CD14-positive monocyte (primary cell): ENCODE data around the gene NUP188. TPM values are rescaled to one million over a fixed set of nuclear protein-coding genes. Genes with fewer than 3 reads are reported as not detected.

Experiments
- DNase-seq, 3 donors: peaks; one replicate each; pipeline ENCODE4 v3.0.0-alpha.2; 2011 to 2022
- H2AFZ ChIP-seq: 2 replicates; pipeline ENCODE4 v1.6.0; 2012; ENCODE audit warnings: mild to moderate bottlenecking, low read depth, low read length, inconsistent platforms; ENCODE audit not compliant: insufficient read depth, poor library complexity, severe bottlenecking
- H3K27ac ChIP-seq, 2 donors: 1 replicate in 1 of 2; 2 replicates in 1 of 2; pipeline ENCODE4 v1.5.1; 2012 to 2013; ENCODE audit warnings: low read length in 2 of 2, control low read depth in 1 of 2, inconsistent platforms in 1 of 2, low read depth in 1 of 2, mild to moderate bottlenecking in 1 of 2
- H3K27me3 ChIP-seq, 2 donors: one replicate each; pipeline versions ENCODE4 v1.6.0 to v1.6.1; 2011 to 2013; ENCODE audit warnings: low read length in 2 of 2; ENCODE audit not compliant: control insufficient read depth in 2 of 2, insufficient read depth in 2 of 2
- H3K36me3 ChIP-seq, 2 donors: replicated peaks in 1 of 2; 1 replicate in 1 of 2; 2 replicates in 1 of 2; pipeline versions ENCODE4 v1.5.1 to v1.6.1; 2012 to 2013; ENCODE audit warnings: low read length in 2 of 2, control low read depth in 1 of 2, inconsistent platforms in 1 of 2, mild to moderate bottlenecking in 1 of 2; ENCODE audit not compliant: insufficient read depth in 2 of 2, control insufficient read depth in 1 of 2
- H3K4me1 ChIP-seq, 2 donors: 1 replicate in 1 of 2; 2 replicates in 1 of 2; pipeline versions ENCODE4 v1.5.1 to v1.6.1; 2012 to 2013; ENCODE audit warnings: low read length in 2 of 2, control low read depth in 1 of 2, inconsistent platforms in 1 of 2, mild to moderate bottlenecking in 1 of 2, moderate library complexity in 1 of 2; ENCODE audit not compliant: insufficient read depth in 2 of 2, control insufficient read depth in 1 of 2
- H3K4me2 ChIP-seq: replicated peaks from 2 replicates; pipeline ENCODE3; 2012; ENCODE audit warnings: low read length, moderate library complexity, mild to moderate bottlenecking; ENCODE audit not compliant: poor library complexity, severe bottlenecking; ENCODE audit errors: extremely low read depth
- H3K4me3 ChIP-seq, 3 experiments: fragments of 200-600 bp in 1 of 3; sonication (generic) in 1 of 3; replicated peaks in 1 of 3; 1 replicate in 2 of 3; 2 replicates in 1 of 3; pipeline ENCODE4 v1.5.1; 2011 to 2013; ENCODE audit warnings: low read length in 3 of 3, mild to moderate bottlenecking in 3 of 3, control low read depth in 2 of 3, low read depth in 2 of 3, inconsistent platforms in 1 of 3, moderate library complexity in 1 of 3
- H3K79me2 ChIP-seq: 2 replicates; pipeline ENCODE4 v1.6.0; 2012; ENCODE audit warnings: mild to moderate bottlenecking, control low read depth, inconsistent platforms, low read length, moderate library complexity; ENCODE audit not compliant: insufficient read depth
- H3K9ac ChIP-seq: 2 replicates; pipeline ENCODE4 v1.6.0; 2017; ENCODE audit warnings: low read length, mild to moderate bottlenecking; ENCODE audit not compliant: insufficient read depth, poor library complexity, severe bottlenecking
- H3K9me3 ChIP-seq, 2 donors: replicated peaks in 1 of 2; 1 replicate in 1 of 2; 2 replicates in 1 of 2; pipeline versions ENCODE4 v1.5.1 to v1.6.1; 2012 to 2013; ENCODE audit warnings: low read length in 2 of 2, control low read depth in 1 of 2; ENCODE audit not compliant: control insufficient read depth in 1 of 2, insufficient read depth in 1 of 2
- H4K20me1 ChIP-seq: 2 replicates; pipeline ENCODE4 v1.6.0; 2012; ENCODE audit warnings: mild to moderate bottlenecking, low read length, control low read depth, moderate library complexity; ENCODE audit not compliant: insufficient read depth
- H3K27ac Mint-ChIP-seq, 7 donors: one replicate each; pipeline ENCODE4 v1.8.0; 2020; ENCODE audit warnings: mild to moderate bottlenecking in 7 of 7, mixed read lengths in 7 of 7, moderate library complexity in 6 of 7, inconsistent platforms in 2 of 7
- H3K27me3 Mint-ChIP-seq, 3 donors: one replicate each; pipeline ENCODE4 v1.8.0; 2021 to 2022; ENCODE audit warnings: low read depth in 3 of 3, mild to moderate bottlenecking in 3 of 3, mixed read lengths in 3 of 3, moderate library complexity in 3 of 3, inconsistent platforms in 1 of 3
- H3K36me3 Mint-ChIP-seq, 2 donors: one replicate each; pipeline ENCODE4 v1.8.0; 2020; ENCODE audit warnings: mixed read lengths in 2 of 2, inconsistent platforms in 1 of 2, mild to moderate bottlenecking in 1 of 2
- H3K4me1 Mint-ChIP-seq: one replicate; pipeline ENCODE4 v1.8.0; 2020; ENCODE audit warnings: mild to moderate bottlenecking, mixed read lengths
- H3K4me3 Mint-ChIP-seq, 2 donors: one replicate each; pipeline ENCODE4 v1.8.0; 2020; ENCODE audit warnings: mild to moderate bottlenecking in 2 of 2, mixed read lengths in 2 of 2, moderate library complexity in 1 of 2
- H3K9me3 Mint-ChIP-seq, 7 donors: one replicate each; pipeline ENCODE4 v1.8.0; 2020 to 2022; ENCODE audit warnings: mixed read lengths in 7 of 7, mild to moderate bottlenecking in 6 of 7, moderate library complexity in 6 of 7, inconsistent platforms in 2 of 7
- WGBS: methylation state at CpG from one replicate; pipeline ENCODE4 v1.1.5; 2013; ENCODE audit warnings: missing lambda C conversion rate; ENCODE audit not compliant: insufficient coverage; 5-methylcytosine and 5-hydroxymethylcytosine counted together
- intact Hi-C, 2 donors: fragments of 100-400 bp; cut with micrococcal nuclease; formaldehyde crosslinking; loops; one replicate each; pipeline versions ENCODE4 v1.15.0 to v1.15.1; 2023
- polyA plus RNA-seq, 3 donors: library from polyadenylated mRNA; depleted of rRNA in 1 of 3; unstranded in 2 of 3; stranded (reverse) in 1 of 3; fragments of 300-500 nt in 2 of 3; fragments of >200 nt in 1 of 3; fragmentation: Illumina TruSeq in 2 of 3; gene quantifications; 1 replicate in 2 of 3; 2 replicates in 1 of 3; pipeline ENCODE4 v1.2.3, GENCODE V29; 2012 to 2021
- TF ChIP-seq, protein P1 (sequence below): fragments of 200-600 bp; IDR thresholded peaks from one replicate; pipeline ENCODE4 v1.8.0; 2022; ENCODE audit warnings: antibody characterized with exemption, mild to moderate bottlenecking

The NUP188 gene
- polyA plus RNA-seq, 3 donors: 10.5 to 28.2 (median 17.2) TPM

GRCh38 chr9:129028192-129028966, 80.9 kb downstream of the NUP188 start, which contains the start of gene SH3GLB2:
Gene SH3GLB2 (minus strand): TSS chr9:129028331. CDS start chr9:129028154, 177 bp downstream.
- H3K36me3 ChIP-seq: no peaks in the 10 kb centered on the region
- Mint-ChIP-seq H3K27ac (peak within 1 kb of the TSS in 1 of 7 donors; percentile 26), H3K27me3 (no peaks in the 10 kb centered on the region), H3K4me3 (peak within 1 kb of the TSS; percentile 71 to 85), H3K9me3 (no peaks in the 10 kb centered on the region), H3K4me1 (peaks cover 20% of the 10 kb centered on the region), H3K36me3 (no peaks in the 10 kb centered on the region)
- intact Hi-C loops: loop anchor here (1.0 to 10.0 kb wide), 4 partner anchors 8 to 574 kb away; partner anchors contain the start of genes CRAT (in 1 of the 2), DOLK (in 1 of the 2), MIGA2 (in 1 of the 2) and NUP188 (in 1 of the 2)
- H3K27ac ChIP-seq: no peak within 1 kb of the TSS
- no peaks in the 10 kb centered on the region for H3K27me3 ChIP-seq
- peaks cover 6% of the 10 kb centered on the region for H4K20me1 ChIP-seq
- H3K79me2 ChIP-seq: peaks cover 11% of the 10 kb centered on the region
- peak within 1 kb of the TSS; percentile 88 for H3K4me2 ChIP-seq
- TF ChIP-seq, protein P1, sequence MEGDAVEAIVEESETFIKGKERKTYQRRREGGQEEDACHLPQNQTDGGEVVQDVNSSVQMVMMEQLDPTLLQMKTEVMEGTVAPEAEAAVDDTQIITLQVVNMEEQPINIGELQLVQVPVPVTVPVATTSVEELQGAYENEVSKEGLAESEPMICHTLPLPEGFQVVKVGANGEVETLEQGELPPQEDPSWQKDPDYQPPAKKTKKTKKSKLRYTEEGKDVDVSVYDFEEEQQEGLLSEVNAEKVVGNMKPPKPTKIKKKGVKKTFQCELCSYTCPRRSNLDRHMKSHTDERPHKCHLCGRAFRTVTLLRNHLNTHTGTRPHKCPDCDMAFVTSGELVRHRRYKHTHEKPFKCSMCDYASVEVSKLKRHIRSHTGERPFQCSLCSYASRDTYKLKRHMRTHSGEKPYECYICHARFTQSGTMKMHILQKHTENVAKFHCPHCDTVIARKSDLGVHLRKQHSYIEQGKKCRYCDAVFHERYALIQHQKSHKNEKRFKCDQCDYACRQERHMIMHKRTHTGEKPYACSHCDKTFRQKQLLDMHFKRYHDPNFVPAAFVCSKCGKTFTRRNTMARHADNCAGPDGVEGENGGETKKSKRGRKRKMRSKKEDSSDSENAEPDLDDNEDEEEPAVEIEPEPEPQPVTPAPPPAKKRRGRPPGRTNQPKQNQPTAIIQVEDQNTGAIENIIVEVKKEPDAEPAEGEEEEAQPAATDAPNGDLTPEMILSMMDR: peak; percentile 83
- WGBS: 0% methylated on average over 47 of the region's 60 CpGs
- no peaks in the 10 kb centered on the region for H3K9me3 ChIP-seq
- H3K4me1 ChIP-seq: peaks cover 12 to 24% of the 10 kb centered on the region in 2 donors
- peak within 1 kb of the TSS; percentile 89 for H2AFZ ChIP-seq
- peak; percentile 92 to 97 (median 95) for DNase-seq
- H3K9ac ChIP-seq: peak within 1 kb of the TSS; percentile 60
- peak within 1 kb of the TSS; percentile 47 to 78 (median 65) for H3K4me3 ChIP-seq

GRCh38 chr9:129030191-129030590, 82.7 kb downstream of the NUP188 start:
- Histone ChIP-seq H4K20me1 (no peaks in the 10 kb centered on the region), H3K79me2 (peaks cover 11% of the 10 kb centered on the region), H3K36me3 (no peaks in the 10 kb centered on the region), H3K27ac (no peak overlapping the region), H3K4me3 (no peak overlapping the region), H3K4me1 (peaks cover 12 to 24% of the 10 kb centered on the region in 2 donors), H3K4me2 (no peak overlapping the region), H2AFZ (no peak overlapping the region), H3K9ac (no peak overlapping the region), H3K9me3 (no peaks in the 10 kb centered on the region), H3K27me3 (no peaks in the 10 kb centered on the region)
- H3K27ac Mint-ChIP-seq: peak overlapping the region in 1 of 7 donors; percentile 37
- TF ChIP-seq, protein P1: no peak
- H3K9me3 Mint-ChIP-seq: no peaks in the 10 kb centered on the region
- no peaks in the 10 kb centered on the region for H3K36me3 Mint-ChIP-seq
- H3K4me3 Mint-ChIP-seq: no peak overlapping the region
- H3K4me1 Mint-ChIP-seq: peaks cover 20% of the 10 kb centered on the region
- intact Hi-C loops: no loop called here
- H3K27me3 Mint-ChIP-seq: no peaks in the 10 kb centered on the region
- DNase-seq: no peak
